CD4-positive, alpha-beta T cell (primary cell): ENCODE measurements around the gene ZBTB7C. TPM values are rescaled to one million over a fixed set of nuclear protein-coding genes. Genes with fewer than 3 reads are reported as not detected.

Experiments
- ATAC-seq: fragments of 200-7000 bp; cut with Tn5 transposase; one replicate; pipeline ENCODE4 v1.10.0; 2022; ENCODE audit warnings: mild to moderate bottlenecking; ENCODE audit not compliant: poor library complexity
- CTCF ChIA-PET: fragments of 350-600 bp; sonication (Branson Sonifier 250); formaldehyde crosslinking; loops from one replicate; lab custom pipeline; 2021; ENCODE audit warnings: antibody characterized with exemption, inconsistent platforms; lab: Charles Lee
- POLR2A ChIA-PET: fragments of 350-600 bp; sonication (Branson Sonifier 250); formaldehyde crosslinking; loops from one replicate; lab custom pipeline; 2021; ENCODE audit warnings: antibody characterized with exemption, inconsistent platforms; lab: Charles Lee
- DNase-seq, 14 experiments: peaks; one replicate each; pipeline ENCODE4 v3.0.0-alpha.2; 2013 to 2020; ENCODE audit warnings: mixed read lengths in 2 of 14
- H3K27ac ChIP-seq, 2 donors: one replicate each; pipeline versions ENCODE4 v1.5.1 to v1.7.0; 2013; ENCODE audit warnings: low read length in 2 of 2, low read depth in 1 of 2, mild to moderate bottlenecking in 1 of 2
- H3K27me3 ChIP-seq, 2 experiments: 1 replicate in 1 of 2; 2 replicates in 1 of 2; pipeline versions ENCODE4 v1.6.1 to v1.7.0; 2013; ENCODE audit warnings: low read length in 2 of 2, control low read depth in 1 of 2, mild to moderate bottlenecking in 1 of 2, moderate library complexity in 1 of 2; ENCODE audit not compliant: insufficient read depth in 2 of 2, control insufficient read depth in 1 of 2
- H3K36me3 ChIP-seq: one replicate; pipeline ENCODE4 v1.6.1; 2013; ENCODE audit warnings: low read length, control low read depth; ENCODE audit not compliant: insufficient read depth
- H3K4me1 ChIP-seq: one replicate; pipeline ENCODE4 v1.6.1; 2013; ENCODE audit warnings: low read length, control low read depth; ENCODE audit not compliant: insufficient read depth
- H3K4me3 ChIP-seq: one replicate; pipeline ENCODE4 v1.5.1; 2013; ENCODE audit warnings: mild to moderate bottlenecking, low read length, moderate library complexity
- H3K9me3 ChIP-seq, 2 experiments: 1 replicate in 1 of 2; 2 replicates in 1 of 2; pipeline versions ENCODE4 v1.6.1 to v1.7.0; 2013; ENCODE audit warnings: low read length in 2 of 2, mild to moderate bottlenecking in 2 of 2, control low read depth in 1 of 2, moderate library complexity in 1 of 2; ENCODE audit not compliant: control insufficient read depth in 1 of 2, insufficient read depth in 1 of 2
- H3K27ac Mint-ChIP-seq: one replicate; pipeline ENCODE4 v1.8.0; 2020; ENCODE audit warnings: mixed read lengths
- H3K27me3 Mint-ChIP-seq: one replicate; pipeline ENCODE4 v1.8.0; 2021; ENCODE audit warnings: mixed read lengths
- H3K36me3 Mint-ChIP-seq: one replicate; pipeline ENCODE4 v1.8.0; 2021; ENCODE audit warnings: low read depth, mixed read lengths
- H3K4me1 Mint-ChIP-seq: one replicate; pipeline ENCODE4 v1.8.0; 2021; ENCODE audit warnings: low read depth, mixed read lengths
- H3K4me3 Mint-ChIP-seq: one replicate; pipeline ENCODE4 v1.8.0; 2020; ENCODE audit warnings: mild to moderate bottlenecking, mixed read lengths
- H3K9me3 Mint-ChIP-seq: one replicate; pipeline ENCODE4 v1.8.0; 2020; ENCODE audit warnings: mixed read lengths
- CTCF ChIP-seq: fragments of 200-600 bp; IDR thresholded peaks from one replicate; pipeline ENCODE4 v1.8.0; 2022; ENCODE audit warnings: antibody characterized with exemption, mild to moderate bottlenecking
- intact Hi-C, 2 experiments: fragments of 100-400 bp; cut with DNase I in 1 of 2; cut with micrococcal nuclease in 1 of 2; formaldehyde crosslinking; loops; one replicate each; pipeline versions ENCODE4 v1.15.1 to v1.9.0; 2023 to 2025; cut with DNase I, micrococcal nuclease
- total RNA-seq, 174 experiments: library from RNA in 2 of 174; stranded (reverse) in 2 of 174; gene quantifications; one replicate each; pipeline ENCODE4 v1.2.3 and lab custom pipeline; 2021 to 2026

The ZBTB7C gene
- total RNA-seq, 2 experiments from 2014 or later: not detected

DNA sequence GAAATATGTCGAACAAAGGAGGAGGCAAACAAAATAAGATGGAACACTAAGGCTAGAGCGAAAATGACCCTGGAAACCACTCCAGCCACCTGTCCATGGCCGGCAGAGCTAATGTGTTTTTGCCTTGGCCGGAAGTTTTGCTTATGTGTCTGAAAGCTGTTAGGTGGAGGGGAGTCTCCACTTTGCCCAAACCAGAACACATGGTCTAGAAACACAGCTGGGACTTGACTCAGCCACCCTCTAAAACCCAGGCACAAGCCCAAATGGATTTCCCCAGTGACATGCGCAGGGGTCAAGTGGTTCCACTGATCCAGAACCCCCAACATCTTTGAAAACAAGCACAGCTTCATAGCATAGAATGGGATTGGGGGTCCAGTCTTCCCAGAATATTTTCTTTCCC, 159.3 kb downstream of the ZBTB7C start:
- H3K36me3 Mint-ChIP-seq: no peaks in the 10 kb centered on the region
- POLR2A ChIA-PET: no interaction called here

GRCh38 chr18:48244530-48244929, 164.7 kb downstream of the ZBTB7C start:
- no peaks in the 10 kb centered on the region for H3K9me3 ChIP-seq
- no peak for ATAC-seq
- ChIA-PET POLR2A (no interaction called here), CTCF (no interaction called here)
- no peaks in the 10 kb centered on the region for H3K4me1 Mint-ChIP-seq
- TF ChIP-seq CTCF: no peak
- no peak for DNase-seq
- no peaks in the 10 kb centered on the region for H3K27me3 ChIP-seq
- H3K4me3 ChIP-seq: no peak overlapping the region
- peaks cover 42% of the 10 kb centered on the region for H3K27me3 Mint-ChIP-seq
- H3K36me3 Mint-ChIP-seq: no peaks in the 10 kb centered on the region
- intact Hi-C loops: no loop called here
- H3K4me1 ChIP-seq: no peaks in the 10 kb centered on the region
- H3K27ac ChIP-seq: no peak overlapping the region
- H3K9me3 Mint-ChIP-seq: peaks cover 8% of the 10 kb centered on the region
- H3K27ac Mint-ChIP-seq: no peak overlapping the region
- H3K4me3 Mint-ChIP-seq: no peak overlapping the region
- no peaks in the 10 kb centered on the region for H3K36me3 ChIP-seq

More for the DNA sequence above, 159.3 kb downstream of the ZBTB7C start:
- H3K27me3 Mint-ChIP-seq: peaks cover 44% of the 10 kb centered on the region
- peaks cover 4% of the 10 kb centered on the region for H3K9me3 Mint-ChIP-seq
- no peaks in the 10 kb centered on the region for H3K27me3 ChIP-seq
- H3K9me3 ChIP-seq: no peaks in the 10 kb centered on the region
- no peaks in the 10 kb centered on the region for H3K4me1 ChIP-seq
- no peak overlapping the region for H3K4me3 ChIP-seq
- DNase-seq (no peak), ATAC-seq (no peak)
- H3K27ac Mint-ChIP-seq: no peak overlapping the region
- no peaks in the 10 kb centered on the region for H3K4me1 Mint-ChIP-seq
- H3K27ac ChIP-seq: no peak overlapping the region
- no peak overlapping the region for H3K4me3 Mint-ChIP-seq
- CTCF ChIA-PET: no interaction called here
- H3K36me3 ChIP-seq: no peaks in the 10 kb centered on the region
- intact Hi-C loops: no loop called here
- no peak for TF ChIP-seq CTCF

GRCh38 chr18:48238636-48239035, 170.5 kb downstream of the ZBTB7C start:
- POLR2A ChIA-PET: no interaction called here
- no peaks in the 10 kb centered on the region for H3K36me3 ChIP-seq
- peaks cover 12% of the 10 kb centered on the region for H3K4me1 ChIP-seq
- H3K9me3 ChIP-seq: peaks cover 0 to 4% of the 10 kb centered on the region in 2 experiments
- TF ChIP-seq CTCF: no peak
- Mint-ChIP-seq H3K4me3 (no peak overlapping the region), H3K27me3 (peaks cover 67% of the 10 kb centered on the region), H3K27ac (no peak overlapping the region), H3K4me1 (no peaks in the 10 kb centered on the region), H3K36me3 (no peaks in the 10 kb centered on the region), H3K9me3 (peaks cover 8% of the 10 kb centered on the region)
- DNase-seq (peak in 1 of 14 experiments; percentile 3), ATAC-seq (no peak)
- intact Hi-C loops: no loop called here
- no peak overlapping the region for H3K27ac ChIP-seq
- CTCF ChIA-PET: interaction anchor here (1.1 kb wide), 1 partner anchor 9 kb away, joined by 3 read pairs; no protein-coding TSS in a partner anchor
- no peaks in the 10 kb centered on the region for H3K27me3 ChIP-seq
- no peak overlapping the region for H3K4me3 ChIP-seq
